IPS-18a (cell line): ENCODE results near the gene PCAT7.
"Not testable (repeated sequence)": the region's sequence is repeated elsewhere in the genome, so short reads cannot be mapped to it uniquely, and the experiment has no call there.

Experiments
- H3K27ac ChIP-seq: one replicate; pipeline ENCODE4 v1.5.1; 2013; ENCODE audit warnings: low read length
- H3K27me3 ChIP-seq: one replicate; pipeline ENCODE4 v1.6.1; 2013; ENCODE audit warnings: mild to moderate bottlenecking, low read length; ENCODE audit not compliant: control insufficient read depth, insufficient read depth
- H3K36me3 ChIP-seq: one replicate; pipeline ENCODE4 v1.6.1; 2013; ENCODE audit warnings: low read depth, low read length; ENCODE audit not compliant: control insufficient read depth
- H3K4me1 ChIP-seq: one replicate; pipeline ENCODE4 v1.6.1; 2013; ENCODE audit warnings: low read depth, low read length; ENCODE audit not compliant: control insufficient read depth
- H3K4me3 ChIP-seq: one replicate; pipeline ENCODE4 v1.5.1; 2013; ENCODE audit warnings: low read length
- H3K9ac ChIP-seq: one replicate; pipeline ENCODE4 v1.6.1; 2013; ENCODE audit warnings: mild to moderate bottlenecking, low read length, moderate library complexity
- H3K9me3 ChIP-seq: one replicate; pipeline ENCODE4 v1.6.1; 2013; ENCODE audit warnings: low read depth, low read length; ENCODE audit not compliant: control insufficient read depth

Gene PCAT7

DNA sequence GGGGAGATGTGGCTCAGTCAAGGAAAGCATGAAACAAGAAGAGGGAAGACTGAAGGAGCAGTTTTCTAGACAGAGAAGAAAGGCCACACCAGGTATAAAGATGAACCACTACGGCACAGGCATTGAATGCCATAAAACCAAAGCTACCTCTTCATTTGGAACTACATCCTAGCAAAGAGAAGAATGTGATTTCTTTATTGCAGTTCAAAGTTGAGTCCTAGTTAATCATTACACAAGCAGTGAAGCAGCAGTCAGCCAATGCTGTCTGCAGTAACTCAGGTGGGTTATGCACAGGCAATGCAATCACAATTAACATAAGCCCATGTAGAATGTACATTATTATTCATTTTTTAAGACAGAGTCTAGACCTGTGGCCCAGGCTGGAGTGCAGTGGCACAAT is 21.7 kb upstream of the PCAT7 start:
- Histone ChIP-seq H3K4me1 (no peaks in the 10 kb centered on the region), H3K27ac (no peak overlapping the region), H3K9ac (no peak overlapping the region), H3K36me3 (no peaks in the 10 kb centered on the region), H3K4me3 (no peak overlapping the region), H3K9me3 (no peaks in the 10 kb centered on the region), H3K27me3 (no peaks in the 10 kb centered on the region)

DNA sequence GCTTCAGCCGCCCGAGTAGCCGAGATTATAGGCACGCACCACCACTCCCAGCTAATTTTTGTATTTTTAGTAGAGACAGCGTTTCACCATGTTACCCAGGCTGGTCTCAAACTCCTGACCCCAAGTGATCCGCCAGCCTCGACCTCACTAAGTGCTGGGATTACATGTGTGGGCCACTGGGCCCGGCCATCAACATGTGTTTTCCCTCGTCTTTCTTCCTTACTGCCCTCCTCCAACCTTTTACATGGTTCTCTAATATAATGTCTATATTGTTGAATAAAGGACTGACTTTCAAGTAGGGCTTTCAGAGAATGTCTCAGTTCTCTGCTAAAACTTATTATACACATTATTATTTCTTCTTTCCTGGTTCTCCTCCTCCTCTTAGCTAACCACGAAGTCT is 21.3 kb upstream of the PCAT7 start:
- no peaks in the 10 kb centered on the region for H3K9me3 ChIP-seq
- H3K36me3 ChIP-seq: no peaks in the 10 kb centered on the region
- no peak overlapping the region for H3K9ac ChIP-seq
- no peaks in the 10 kb centered on the region for H3K27me3 ChIP-seq
- no peak overlapping the region for H3K4me3 ChIP-seq
- H3K27ac ChIP-seq: no peak overlapping the region
- no peaks in the 10 kb centered on the region for H3K4me1 ChIP-seq

DNA sequence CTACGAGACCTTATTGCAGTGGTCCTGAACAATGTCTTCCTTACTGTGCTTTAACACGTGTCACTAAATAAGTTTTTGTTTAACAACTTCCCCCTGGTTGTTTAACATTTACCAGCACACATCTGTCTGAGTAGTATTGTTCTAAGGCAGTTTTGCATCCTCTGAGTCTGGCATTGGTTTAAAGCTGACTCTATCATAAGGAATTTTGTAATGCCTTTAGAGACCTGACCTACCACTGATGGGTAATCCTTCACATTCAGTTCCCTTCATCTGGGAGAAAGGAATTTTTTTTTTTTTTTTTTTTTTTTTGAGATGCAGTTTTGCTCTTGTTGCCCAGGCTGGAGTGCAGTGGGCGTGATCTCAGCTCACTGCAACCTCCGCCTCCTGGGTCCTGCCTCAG is 20.0 kb upstream of the PCAT7 start:
- no peaks in the 10 kb centered on the region for H3K9me3 ChIP-seq

DNA sequence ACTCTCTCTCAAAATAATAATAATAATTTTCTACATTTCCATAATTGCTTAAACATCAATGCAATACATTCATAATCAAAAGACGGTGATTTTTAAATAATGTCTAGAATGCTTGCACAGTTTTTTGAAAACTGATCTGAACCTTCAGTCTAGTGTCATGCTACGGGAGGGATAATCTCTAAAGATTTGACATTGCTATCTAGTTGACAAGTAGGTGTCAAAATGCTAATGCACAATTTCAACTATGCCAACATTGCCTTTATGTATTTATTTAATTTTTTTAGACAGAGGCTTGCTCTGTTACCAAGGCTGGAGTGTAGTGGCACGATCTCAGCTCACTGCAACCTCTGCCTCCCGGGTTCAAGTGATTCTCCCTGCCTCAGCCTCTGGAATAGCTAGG is 16.0 kb upstream of the PCAT7 start:
- no peak overlapping the region for H3K27ac ChIP-seq
- no peak overlapping the region for H3K9ac ChIP-seq
- no peaks in the 10 kb centered on the region for H3K9me3 ChIP-seq
- H3K36me3 ChIP-seq: no peaks in the 10 kb centered on the region
- H3K27me3 ChIP-seq: no peaks in the 10 kb centered on the region
- no peak overlapping the region for H3K4me3 ChIP-seq
- H3K4me1 ChIP-seq: no peaks in the 10 kb centered on the region

More for the DNA sequence above, 20.0 kb upstream of the PCAT7 start:
- H3K9ac ChIP-seq: no peak overlapping the region
- no peaks in the 10 kb centered on the region for H3K4me1 ChIP-seq
- H3K27me3 ChIP-seq: no peaks in the 10 kb centered on the region
- H3K4me3 ChIP-seq: no peak overlapping the region
- no peaks in the 10 kb centered on the region for H3K36me3 ChIP-seq
- H3K27ac ChIP-seq: no peak overlapping the region

DNA sequence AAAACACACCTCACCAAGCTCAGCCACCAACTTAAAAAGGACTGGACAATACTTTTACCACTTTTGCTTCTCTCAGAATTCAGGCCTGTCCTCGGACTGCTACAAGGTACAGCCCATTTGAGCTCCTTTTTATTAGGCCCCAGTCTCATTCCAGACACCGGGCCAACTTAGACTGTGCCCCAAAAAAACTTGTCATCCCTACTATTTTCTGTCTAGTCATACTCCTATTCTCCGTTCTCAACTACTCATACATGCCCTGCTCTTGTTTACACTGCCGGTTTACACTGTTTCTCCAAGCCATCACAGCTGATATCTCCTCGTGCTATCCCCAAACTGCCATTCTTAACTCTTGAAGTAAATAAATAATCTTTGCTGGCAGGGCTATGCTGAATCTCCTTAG is 10.5 kb upstream of the PCAT7 start:
- H3K36me3 ChIP-seq, H3K4me1 ChIP-seq, H3K27me3 ChIP-seq, H3K9me3 ChIP-seq, H3K27ac ChIP-seq, H3K9ac ChIP-seq, H3K4me3 ChIP-seq: not testable (repeated sequence)

DNA sequence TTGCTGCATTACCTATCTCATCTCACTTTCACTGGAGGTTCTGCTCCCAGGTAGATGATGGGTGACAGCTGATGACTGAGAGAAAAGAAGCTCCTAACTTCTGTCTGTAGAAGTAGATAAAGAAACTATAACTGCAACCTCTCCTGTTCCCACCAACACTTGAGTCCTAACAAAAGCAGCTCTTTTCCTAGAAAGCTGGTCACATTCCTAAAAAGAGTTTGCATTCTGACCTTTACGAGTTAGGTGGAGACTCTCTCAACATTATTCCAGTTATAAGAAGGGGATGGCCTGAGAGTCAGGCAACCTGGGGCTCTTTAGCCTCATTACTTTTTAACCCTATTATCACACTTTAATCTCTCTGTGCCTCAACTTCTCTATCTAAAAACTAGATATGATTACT is 8.9 kb upstream of the PCAT7 start:
- Histone ChIP-seq H3K36me3 (no peaks in the 10 kb centered on the region), H3K4me1 (no peaks in the 10 kb centered on the region), H3K27ac (no peak overlapping the region), H3K9me3 (no peaks in the 10 kb centered on the region), H3K9ac (no peak overlapping the region), H3K27me3 (no peaks in the 10 kb centered on the region), H3K4me3 (no peak overlapping the region)

DNA sequence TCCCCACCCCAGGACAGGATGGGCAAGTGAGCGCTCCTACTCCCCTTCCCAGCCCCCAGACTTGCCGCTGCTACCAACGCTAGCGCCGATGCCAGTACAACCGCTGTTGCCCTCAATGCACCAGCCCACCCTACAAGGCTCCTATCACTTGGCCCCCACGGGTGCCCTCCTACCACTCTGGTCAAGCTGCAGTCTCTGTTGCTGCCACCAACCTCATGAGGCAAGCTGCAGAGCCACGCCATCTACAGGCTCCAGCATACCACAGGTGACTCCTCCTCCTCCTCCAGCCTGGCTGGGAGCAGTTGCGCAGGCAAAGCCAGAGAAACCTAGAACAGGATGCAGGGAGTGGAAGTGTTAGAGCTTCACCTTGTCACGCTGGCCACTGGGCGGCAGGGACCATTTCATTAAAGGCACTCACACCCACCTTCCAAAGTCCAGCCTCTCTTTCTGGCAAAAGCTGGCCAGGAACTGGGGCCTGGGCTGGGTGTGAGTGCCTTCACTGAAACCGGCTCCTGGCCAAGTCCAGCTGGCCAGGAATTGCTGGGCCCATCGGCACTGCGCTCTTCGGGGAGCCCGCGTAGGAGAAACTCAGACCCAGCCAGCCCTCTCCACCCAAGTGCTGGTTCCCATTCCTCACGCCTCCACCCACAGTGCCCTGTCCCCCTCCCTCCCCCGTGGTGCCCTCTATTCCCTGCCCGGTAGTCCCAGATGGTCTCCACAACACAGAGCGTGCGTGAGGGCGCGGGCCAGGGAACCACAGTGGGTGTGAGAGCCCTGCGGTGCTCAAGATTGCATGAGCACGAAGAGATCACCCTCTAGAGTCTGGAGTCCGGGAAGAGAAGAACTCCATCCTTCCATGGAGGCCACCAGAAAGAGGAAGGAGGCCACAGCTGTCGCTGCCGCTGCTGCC is 1.6 kb upstream of the PCAT7 start:
- no peak overlapping the region for H3K27ac ChIP-seq
- no peaks in the 10 kb centered on the region for H3K27me3 ChIP-seq
- H3K9ac ChIP-seq: no peak overlapping the region
- peaks cover 4% of the 10 kb centered on the region for H3K4me1 ChIP-seq
- no peak overlapping the region for H3K4me3 ChIP-seq
- no peaks in the 10 kb centered on the region for H3K36me3 ChIP-seq
- no peaks in the 10 kb centered on the region for H3K9me3 ChIP-seq

DNA sequence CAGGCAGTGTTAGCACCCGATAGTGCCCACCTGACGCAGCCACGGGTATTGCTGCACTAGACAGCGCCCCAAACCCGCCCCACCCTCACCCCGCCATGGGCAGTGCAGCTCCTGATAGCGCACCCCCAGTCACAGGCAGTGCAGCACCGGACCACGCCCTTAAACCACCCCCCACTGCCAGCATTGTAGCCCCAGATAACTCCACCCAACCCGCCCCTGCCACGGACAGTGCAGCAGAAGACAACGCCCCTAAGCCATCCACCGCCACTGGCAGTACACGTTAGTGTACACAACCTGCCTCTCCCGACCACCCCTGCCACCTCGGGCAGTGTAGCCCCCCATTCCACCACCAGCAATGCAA is 825 bp upstream of the PCAT7 start:
- peaks cover 2% of the 10 kb centered on the region for H3K36me3 ChIP-seq
- no peak overlapping the region for H3K27ac ChIP-seq
- H3K4me1 ChIP-seq: peaks cover 4% of the 10 kb centered on the region
- H3K9me3 ChIP-seq: no peaks in the 10 kb centered on the region
- H3K9ac ChIP-seq: peak overlapping the region; percentile 88
- no peaks in the 10 kb centered on the region for H3K27me3 ChIP-seq
- peak overlapping the region; percentile 87 for H3K4me3 ChIP-seq

DNA sequence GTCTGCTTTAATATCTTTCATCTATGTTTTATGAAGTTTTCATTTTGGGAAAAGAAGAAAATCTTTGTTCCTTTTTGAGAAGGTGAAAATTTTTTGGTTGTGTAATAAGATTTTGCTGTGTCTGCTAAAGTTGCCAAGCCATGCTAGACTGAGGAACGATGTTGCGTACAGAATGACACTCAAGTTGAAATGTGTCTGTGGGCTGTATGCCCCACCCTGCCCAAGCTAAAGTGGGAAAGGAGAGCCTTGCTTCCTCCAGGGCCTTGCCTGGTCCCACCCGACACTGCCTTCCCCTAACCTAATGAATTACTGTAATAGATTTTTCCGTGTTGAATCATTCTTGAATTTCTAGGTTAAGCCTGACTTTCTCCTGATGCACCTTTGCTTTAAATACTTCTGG is 2.5 kb downstream of the PCAT7 start:
- H3K36me3 ChIP-seq: peaks cover 8% of the 10 kb centered on the region

DNA sequence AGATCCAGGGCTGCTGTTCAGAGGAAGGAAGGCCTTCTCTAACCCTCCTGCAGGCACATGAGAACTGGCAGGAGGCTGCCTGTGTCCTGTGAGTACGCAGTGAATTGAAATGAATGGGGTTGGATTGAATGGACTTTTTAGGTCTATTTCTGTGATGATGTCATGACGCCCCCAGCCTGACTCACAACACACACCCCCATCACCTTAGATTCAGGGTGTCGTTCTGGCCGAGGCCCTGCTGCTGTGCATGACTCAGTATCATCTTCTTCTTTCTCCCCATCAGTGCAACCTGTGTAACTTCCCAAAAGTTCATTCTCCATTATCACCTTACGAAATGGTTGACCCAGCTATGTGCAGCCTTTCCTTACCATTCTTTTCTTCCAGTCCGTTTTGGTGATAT is 5.4 kb downstream of the PCAT7 start:
- Histone ChIP-seq H3K4me3 (no peak overlapping the region), H3K9ac (no peak overlapping the region)

More for the DNA sequence above, 2.5 kb downstream of the PCAT7 start:
- H3K4me3 ChIP-seq: no peak overlapping the region
- H3K9me3 ChIP-seq: no peaks in the 10 kb centered on the region
- H3K4me1 ChIP-seq: peaks cover 4% of the 10 kb centered on the region
- no peak overlapping the region for H3K27ac ChIP-seq
- H3K27me3 ChIP-seq: no peaks in the 10 kb centered on the region
- H3K9ac ChIP-seq: no peak overlapping the region

DNA sequence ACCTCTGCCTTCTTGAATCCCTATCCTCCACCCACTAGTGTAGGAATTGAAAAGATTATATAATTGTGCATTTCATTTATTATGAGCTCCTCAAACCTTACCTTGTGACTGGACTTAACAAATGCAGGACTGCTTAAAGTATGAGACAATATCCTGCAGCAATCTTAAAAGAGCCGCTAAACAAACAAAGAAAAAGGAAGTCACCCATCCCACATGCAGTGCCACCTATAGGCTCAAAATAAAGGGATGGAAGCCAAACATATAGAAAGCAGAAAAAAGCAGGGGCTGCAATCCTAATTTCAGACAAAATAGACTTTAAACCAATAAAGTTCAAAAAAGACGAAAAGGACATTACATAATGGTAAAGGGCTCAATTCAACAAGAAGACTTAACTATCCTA is 8.7 kb downstream of the PCAT7 start:
- no peak overlapping the region for H3K4me3 ChIP-seq
- no peak overlapping the region for H3K9ac ChIP-seq
- no peaks in the 10 kb centered on the region for H3K4me1 ChIP-seq
- no peaks in the 10 kb centered on the region for H3K27me3 ChIP-seq
- no peaks in the 10 kb centered on the region for H3K9me3 ChIP-seq
- H3K36me3 ChIP-seq: peaks cover 15% of the 10 kb centered on the region
- H3K27ac ChIP-seq: no peak overlapping the region

More for the DNA sequence above, 5.4 kb downstream of the PCAT7 start:
- Histone ChIP-seq H3K9me3 (no peaks in the 10 kb centered on the region), H3K36me3 (peaks cover 15% of the 10 kb centered on the region), H3K4me1 (peaks cover 4% of the 10 kb centered on the region), H3K27me3 (no peaks in the 10 kb centered on the region), H3K27ac (no peak overlapping the region)

DNA sequence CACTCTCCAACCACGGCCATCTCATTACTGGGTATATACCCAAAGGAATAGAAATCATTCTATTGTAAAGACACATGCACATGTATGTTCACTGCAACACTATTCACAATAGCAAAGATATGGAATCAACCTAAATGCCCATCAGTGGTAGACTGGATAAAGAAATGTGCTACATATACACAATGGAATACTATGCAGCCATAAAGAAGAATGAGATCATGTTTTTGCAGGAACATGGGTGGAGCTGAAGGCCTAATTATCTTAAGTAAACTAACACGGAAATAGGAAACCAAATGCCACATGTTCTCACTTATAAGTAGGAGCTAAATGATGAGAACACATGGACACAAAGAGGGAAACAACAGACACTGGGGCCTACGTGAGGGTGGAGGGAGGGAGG is 9.4 kb downstream of the PCAT7 start:
- peaks cover 11% of the 10 kb centered on the region for H3K36me3 ChIP-seq
- not testable (repeated sequence) for H3K9ac ChIP-seq, H3K4me1 ChIP-seq, H3K4me3 ChIP-seq, H3K27ac ChIP-seq, H3K9me3 ChIP-seq, H3K27me3 ChIP-seq
